HepG2 (cell line): ENCODE data around the gene AKAP7.

ENCODE experiments used
- CEBPB ChIP-seq: IDR thresholded peaks from 2 replicates; pipeline ENCODE4 v1.6.1; 2011; ENCODE audit warnings: low read depth, low read length, improper control_type of control experiment, borderline replicate concordance
- FOSL1 ChIP-seq: sonication (generic); formaldehyde crosslinking; IDR thresholded peaks from 2 replicates; pipeline ENCODE4 v1.9.0; 2021; ENCODE audit warnings: missing genetic modification reagents, borderline replicate concordance
- MEIS2 ChIP-seq: sonication (generic); formaldehyde crosslinking; IDR thresholded peaks from 2 replicates; pipeline ENCODE4 v1.9.0; 2021; ENCODE audit warnings: mild to moderate bottlenecking, missing genetic modification reagents
- MYC ChIP-seq: sonication (generic); formaldehyde crosslinking; IDR thresholded peaks from 2 replicates; pipeline ENCODE4 v1.9.0; 2021; ENCODE audit warnings: missing genetic modification reagents, borderline replicate concordance
- NFIB ChIP-seq: sonication (generic); formaldehyde crosslinking; IDR thresholded peaks from 2 replicates; pipeline ENCODE4 v1.9.0; 2021; ENCODE audit warnings: missing genetic modification reagents, mild to moderate bottlenecking, borderline replicate concordance
- YY1 ChIP-seq: IDR thresholded peaks from 2 replicates; pipeline ENCODE4 v1.6.1; 2011; ENCODE audit warnings: low read length, low read depth, moderate library complexity, mild to moderate bottlenecking; ENCODE audit not compliant: insufficient read depth, insufficient replicate concordance

DNA sequence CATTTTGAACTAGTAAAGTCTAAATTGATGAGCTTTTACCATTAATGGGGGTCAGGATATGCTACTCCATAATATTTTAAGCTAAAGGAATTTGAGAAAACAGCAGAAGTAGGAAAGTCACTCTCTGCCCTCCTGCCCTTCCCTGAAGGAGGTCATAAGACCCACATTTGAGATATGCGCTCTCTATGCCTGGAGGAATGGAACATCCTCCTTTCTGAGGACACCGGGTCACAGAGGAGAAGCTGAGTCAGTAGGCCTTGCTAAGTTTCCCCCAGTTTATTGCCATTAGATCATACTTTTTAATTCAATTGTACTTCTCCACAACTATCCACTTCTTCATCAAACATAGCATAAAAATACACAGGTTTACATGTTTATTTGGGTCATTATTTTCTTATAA lies 40.3 kb downstream of the AKAP7 start:
- TF ChIP-seq CEBPB: no peak
- TF ChIP-seq MYC (CRISPR knock-in tag): no peak
- no peak for TF ChIP-seq YY1
- no peak for TF ChIP-seq MEIS2
- no peak for TF ChIP-seq FOSL1 (CRISPR knock-in tag)
- TF ChIP-seq NFIB (CRISPR knock-in tag): no peak
